ENCODE measurements around the gene ADCY10. TPM values are rescaled to one million over a fixed set of nuclear protein-coding genes. Genes with fewer than 3 reads are reported as not detected.
"Not testable (repeated sequence)": the region's sequence is repeated elsewhere in the genome, so short reads cannot be mapped to it uniquely, and the experiment has no call there.

Gene ADCY10
- total RNA-seq, 1 experiment from 2014 or later, result 0.15 TPM

- DNase-seq (ENCODE audit: low read depth), result no peak
These were observed 31.6 kb downstream of the ADCY10 start for GRCh38 chr1:167882376-167882775.

DNA sequence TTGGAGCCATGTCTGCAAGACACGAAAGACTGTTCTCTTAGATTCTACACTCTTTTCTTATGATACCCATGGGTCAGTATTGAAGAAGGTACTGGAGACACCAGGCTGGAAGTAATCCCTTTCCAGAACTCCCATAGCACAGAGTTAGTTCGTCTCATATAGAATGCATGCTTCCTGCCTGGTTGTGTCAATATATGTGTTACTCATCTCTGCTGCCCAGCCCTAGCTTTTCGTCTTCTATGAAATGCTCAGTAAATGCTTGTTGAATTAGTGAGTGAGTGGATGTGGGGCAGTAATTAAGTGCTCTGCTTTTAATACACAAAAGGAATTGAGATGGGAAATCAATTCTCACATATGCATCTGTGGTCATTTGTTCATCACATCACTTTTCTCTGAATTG lies 32.1 kb downstream of the ADCY10 start:
- DNase-seq (ENCODE audit: low read depth), result no peak

DNA sequence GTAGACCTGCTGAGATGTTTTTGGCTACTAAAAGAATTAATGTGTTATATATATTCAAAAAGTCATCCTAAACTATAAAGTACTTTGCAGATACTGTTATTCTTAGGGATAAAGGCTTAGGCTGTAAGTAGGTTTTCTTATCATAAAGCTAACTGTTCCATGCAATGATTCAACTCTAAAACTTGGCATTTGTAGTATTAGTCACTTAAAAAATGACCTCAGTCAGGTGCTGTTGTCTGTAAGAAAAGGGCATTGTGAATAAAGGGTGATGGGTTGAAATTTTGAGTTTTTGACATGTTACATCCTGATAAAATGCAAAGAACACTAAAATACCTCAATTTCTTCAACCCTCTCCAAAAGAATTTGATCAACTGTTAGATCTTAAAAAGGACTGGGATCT lies 32.9 kb downstream of the ADCY10 start:
- peak; percentile 38 for DNase-seq (ENCODE audit: low read depth)

- DNase-seq (ENCODE audit: low read depth), result peak; percentile 29
These were observed 33.3 kb downstream of the ADCY10 start for GRCh38 chr1:167880580-167881021.

DNA sequence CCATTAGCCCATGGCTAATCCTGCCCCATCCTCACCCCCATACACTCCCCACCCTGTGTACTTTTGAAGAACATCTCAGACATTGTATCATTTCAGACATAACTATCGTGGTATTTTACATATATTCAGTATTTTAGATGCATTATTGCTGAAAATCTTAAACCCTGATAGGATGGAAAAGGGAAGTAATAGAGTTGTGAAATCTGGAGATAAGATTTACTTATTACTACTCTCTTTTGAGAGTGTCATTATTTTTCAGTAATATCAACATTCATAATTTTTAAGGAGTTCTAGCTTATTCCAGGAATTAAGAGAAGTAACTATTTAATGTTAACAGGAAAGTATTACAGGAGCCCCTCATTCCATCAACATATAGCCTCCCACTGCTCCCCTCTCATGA lies 34.4 kb downstream of the ADCY10 start:
- no peak for DNase-seq (ENCODE audit: low read depth)

DNA sequence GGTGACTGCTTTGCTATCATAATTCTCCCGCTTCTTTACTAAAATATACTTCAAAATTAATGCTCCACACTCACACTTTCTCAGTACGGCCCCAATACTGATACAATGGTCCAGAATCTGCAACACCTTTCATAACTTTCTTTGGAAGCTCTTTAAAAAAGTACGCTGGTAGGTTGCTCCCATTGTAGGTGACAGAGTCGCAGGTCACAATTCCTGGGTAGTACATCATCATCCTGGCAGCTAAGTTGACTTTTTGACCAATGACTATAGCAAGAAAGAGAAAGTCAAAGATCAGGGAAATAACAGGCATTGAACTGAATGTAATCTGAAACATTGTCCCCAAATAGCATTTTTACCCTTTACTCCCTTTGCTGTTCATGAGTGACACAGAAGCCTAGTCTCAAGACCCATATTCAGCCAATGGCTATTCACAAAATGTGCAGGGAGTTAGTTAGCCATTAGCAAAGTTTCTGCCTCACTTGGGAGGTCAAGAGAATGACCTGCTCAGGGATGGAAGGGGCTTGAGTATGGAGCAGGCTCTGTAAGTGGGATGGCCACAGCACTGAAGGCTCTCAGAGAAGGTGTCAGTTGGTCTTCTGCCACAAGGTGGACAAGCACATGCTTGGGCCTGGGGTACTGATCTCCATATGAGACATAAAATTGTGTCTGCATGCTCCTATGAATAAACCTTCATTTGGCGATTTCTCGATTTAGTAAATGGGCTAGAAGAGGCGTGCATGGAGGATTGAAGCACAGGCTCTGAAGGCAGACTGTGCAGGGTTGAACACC lies 35.4 kb downstream of the ADCY10 start:
- no peak for DNase-seq (ENCODE audit: low read depth)

DNA sequence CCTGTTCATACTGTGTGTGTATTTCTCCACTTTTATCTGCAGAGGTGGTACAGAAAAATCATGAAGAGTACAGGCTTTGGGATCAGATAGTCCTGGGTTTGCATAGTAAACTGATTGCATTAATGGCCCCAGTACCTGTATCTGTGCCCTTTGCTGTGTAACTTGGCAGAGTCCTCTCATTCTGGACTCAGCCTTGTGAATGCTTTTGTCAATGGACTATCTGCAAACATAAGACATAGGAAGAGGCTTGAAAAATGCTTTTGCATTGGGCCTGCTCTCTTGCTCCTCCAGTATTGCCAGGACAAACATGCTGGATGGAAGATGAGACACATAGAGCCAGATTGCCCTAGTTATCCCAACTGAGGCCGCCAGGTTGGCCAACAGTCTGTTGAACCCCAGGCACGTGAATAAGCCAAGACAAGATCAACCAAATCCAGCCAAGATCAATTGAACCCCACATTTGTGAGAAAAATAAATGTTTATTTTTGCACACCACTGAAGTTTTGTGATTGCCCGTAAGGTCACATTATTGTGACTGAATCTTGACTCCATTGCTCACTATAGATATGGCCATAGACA lies 37.2 kb downstream of the ADCY10 start:
- DNase-seq (ENCODE audit: low read depth), result no peak

- DNase-seq (ENCODE audit: low read depth), result no peak
These were observed 42.6 kb downstream of the ADCY10 start for GRCh38 chr1:167871331-167871730.

DNA sequence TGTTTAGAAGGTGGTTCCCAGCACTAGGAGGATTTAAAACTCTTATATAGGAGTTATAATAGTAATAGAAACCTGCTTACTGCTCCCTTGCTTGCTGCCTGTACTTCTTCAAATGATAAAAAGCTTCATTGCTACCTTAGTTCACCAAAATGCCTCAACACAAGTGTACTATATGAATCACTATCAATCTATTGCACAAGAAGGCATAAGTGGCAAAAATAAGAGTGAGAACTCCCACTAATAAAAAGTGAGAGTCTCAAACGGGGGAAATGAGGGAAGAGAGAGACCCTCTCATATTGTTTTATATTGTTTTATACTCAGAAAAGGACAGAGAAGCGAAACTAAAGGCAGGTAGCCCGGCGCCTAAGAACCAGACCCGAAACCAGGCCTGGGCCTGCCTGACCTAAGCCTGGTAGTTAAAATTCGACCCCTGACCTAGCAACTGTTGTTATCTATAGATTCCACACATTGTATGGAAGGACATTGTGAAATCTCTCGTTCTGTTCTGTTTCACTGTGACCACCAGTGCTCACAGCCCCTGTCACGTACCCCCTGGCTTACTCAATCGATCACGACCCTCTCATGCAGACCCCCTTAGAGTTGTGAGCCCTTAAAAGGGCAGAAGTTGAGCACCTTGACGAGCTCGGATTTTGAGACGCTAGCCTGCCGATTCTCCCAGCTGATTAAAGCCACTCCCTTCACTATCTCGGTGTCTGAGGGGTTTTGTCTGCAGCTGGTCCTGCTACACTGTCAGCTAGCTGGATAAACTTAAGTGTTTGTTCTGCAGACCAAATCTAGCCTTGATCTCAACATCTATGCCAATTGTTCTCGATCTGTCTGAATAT lies 44.6 kb downstream of the ADCY10 start:
- DNase-seq (ENCODE audit: low read depth), result not testable (repeated sequence)

- DNase-seq (ENCODE audit: low read depth), result not testable (repeated sequence)
These were observed 47.1 kb downstream of the ADCY10 start for GRCh38 chr1:167866739-167867414.

DNA sequence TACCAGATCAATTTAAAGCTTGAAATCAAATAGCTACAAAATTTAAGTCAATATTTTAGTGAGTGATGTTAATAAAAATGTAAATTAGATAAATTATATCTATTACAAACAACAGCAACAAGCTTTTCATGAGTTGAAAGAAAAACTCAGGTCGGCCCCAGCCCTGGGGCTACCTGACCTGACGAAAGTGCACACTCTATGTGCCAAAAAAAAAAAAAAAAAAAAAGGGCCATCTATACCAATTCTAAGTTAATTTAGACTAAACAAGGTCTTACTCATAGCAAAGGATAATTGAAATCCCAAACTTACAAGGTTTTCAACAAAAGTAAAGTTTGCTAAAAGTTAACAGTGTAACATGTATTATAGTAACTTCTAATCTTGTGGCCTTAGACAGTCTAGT lies 47.6 kb downstream of the ADCY10 start:
- not testable (repeated sequence) for DNase-seq (ENCODE audit: low read depth)

DNA sequence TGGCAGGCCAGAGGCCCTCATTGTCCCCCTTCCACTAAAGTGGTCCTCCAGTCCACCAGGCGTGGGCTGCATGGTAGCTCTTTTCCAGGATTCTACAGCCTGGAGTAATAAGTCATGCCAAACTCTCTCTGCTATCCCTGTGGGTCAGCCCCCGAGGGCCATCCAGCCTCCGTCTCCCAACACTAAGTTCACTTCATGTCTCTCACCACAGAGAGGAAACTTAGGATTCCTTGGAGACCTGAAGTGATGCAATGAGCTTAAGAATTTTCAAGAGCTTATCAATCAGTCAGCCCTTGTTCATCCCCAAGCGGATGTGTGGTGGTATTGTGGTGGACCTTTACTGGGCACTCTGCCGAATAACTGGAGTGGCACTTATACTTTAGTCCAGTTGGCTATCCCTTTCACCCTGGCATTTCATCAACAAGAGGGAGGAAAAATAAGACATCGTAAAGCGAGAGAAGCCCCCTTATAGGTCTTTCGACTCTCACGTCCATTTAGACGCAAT lies 48.1 kb downstream of the ADCY10 start:
- DNase-seq (ENCODE audit: low read depth), result not testable (repeated sequence)

DNA sequence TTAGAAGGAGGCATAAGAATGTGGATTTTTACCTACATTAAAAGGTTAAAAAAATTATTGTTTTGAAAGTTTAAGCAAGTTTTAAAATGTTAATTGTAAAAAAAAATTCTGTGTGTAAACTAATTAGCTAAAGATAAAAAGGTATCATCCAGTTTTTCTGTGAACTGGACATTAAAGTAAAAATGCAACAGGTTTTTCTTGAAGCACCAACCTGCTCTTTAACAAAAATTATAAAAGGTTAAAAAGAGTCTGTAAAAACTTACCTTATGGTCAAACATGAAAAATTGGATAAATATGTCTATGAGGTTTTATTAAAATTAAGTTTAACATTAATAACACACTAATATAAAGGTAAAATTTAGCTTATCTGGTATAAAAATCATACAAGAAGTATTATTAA lies 48.7 kb downstream of the ADCY10 start:
- not testable (repeated sequence) for DNase-seq (ENCODE audit: low read depth)

GRCh38 chr1:167864392-167865032 lies 49.4 kb downstream of the ADCY10 start:
- DNase-seq (ENCODE audit: low read depth), result no peak

DNA sequence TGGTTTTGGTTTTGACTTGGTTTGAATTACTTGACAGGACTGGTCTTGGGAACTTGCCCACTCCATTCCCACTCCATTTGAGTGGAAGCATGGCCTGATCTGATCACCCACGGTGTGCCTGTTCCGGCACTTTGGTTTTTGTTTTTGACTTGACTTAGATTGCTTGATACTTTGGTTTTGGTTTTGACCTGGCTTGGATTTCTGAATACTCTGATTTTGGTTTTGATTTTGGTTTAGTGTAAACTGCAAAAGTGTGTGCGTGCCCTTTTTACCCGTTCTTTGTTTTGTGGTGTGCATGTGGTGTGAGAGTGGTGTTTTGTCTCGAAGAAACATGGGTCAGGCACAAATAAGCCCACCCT lies 50.0 kb downstream of the ADCY10 start:
- no peak for DNase-seq (ENCODE audit: low read depth)

- DNase-seq (ENCODE audit: low read depth), result not testable (repeated sequence)
These were observed 50.6 kb downstream of the ADCY10 start for GRCh38 chr1:167863191-167863920.

DNA sequence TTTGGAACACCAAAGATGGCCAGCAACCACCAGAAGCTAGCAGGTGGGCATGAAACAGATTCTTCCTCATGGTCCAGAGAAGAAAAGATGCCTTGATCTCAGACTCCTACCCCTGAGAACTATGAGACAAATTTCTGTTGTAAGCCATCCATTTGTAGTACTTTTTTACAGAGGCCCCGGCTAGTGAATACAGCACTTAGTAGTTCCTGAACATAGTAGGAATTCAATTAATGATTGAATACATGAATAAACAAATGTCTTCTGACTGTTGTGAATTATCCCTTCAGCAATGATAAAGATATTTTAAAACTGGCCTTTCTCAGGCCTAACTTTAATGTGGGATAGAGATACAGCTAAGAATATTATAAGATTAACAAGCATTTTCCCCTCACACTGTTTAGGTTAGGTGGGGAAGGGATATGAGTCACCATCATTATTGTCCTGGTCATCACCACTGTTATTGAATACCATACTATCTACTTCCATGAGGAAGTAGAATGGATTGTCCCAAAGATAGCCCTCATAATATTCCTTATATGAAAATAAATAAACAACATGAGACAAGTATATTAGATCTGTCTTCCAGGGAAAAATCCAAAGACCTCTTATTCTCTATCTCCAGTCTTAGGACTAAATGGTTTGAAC lies 51.4 kb downstream of the ADCY10 start:
- peak; percentile 61 for DNase-seq (ENCODE audit: low read depth)

DNA sequence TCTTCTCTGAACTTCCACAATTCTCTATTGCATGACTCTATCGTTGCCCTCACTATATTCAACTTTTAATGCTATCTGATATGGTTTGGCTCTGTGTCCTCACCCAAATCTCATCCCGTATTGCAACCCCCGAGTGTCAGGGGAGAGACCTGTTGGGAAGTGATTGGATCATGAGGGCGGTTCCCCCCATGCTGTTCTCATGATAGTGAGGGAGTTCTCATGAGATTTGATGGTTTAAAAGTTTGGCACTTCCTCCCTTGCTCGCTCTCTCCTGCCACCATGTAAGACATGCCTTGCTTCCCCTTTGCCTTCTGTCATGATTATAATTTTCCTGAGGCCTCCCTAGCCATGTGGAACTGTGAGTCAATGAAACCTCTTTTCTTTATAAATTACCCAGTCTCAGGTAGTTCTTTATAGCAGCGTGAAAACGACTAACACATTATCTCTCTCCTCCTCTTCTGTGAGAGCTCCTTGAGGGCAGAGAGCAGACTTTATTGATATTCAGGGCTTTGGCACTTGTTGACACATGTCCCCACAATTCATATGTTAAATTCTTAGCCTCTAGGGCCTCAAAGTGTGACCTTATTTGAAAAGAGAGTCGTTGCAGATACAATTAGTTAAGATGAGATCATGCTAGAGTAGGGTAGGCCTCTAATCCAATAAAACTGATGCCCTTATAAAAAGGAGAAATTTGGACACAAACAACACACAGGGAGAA lies 52.1 kb downstream of the ADCY10 start:
- DNase-seq (ENCODE audit: low read depth), result no peak

GRCh38 chr1:167860231-167860923 lies 53.6 kb downstream of the ADCY10 start:
- DNase-seq (ENCODE audit: low read depth), result no peak

All from M059J (cell line).